Measurements from ENCODE around the gene CTPS2.

Gene CTPS2

GRCh38 chrX:16594490-16594889 is 118.0 kb downstream of the CTPS2 start:
- no peaks in the 10 kb centered on the region for H3K79me2 ChIP-seq (ENCODE audit: insufficient read depth, low read length)
- no peak overlapping the region for H2AFZ ChIP-seq (ENCODE audit: low read length)

GRCh38 chrX:16593801-16594200 is 118.7 kb downstream of the CTPS2 start:
- Histone ChIP-seq H3F3A (ENCODE audit: insufficient read depth, low read length) (no peaks in the 10 kb centered on the region), H3K36me3 (ENCODE audit: insufficient read depth, low read length) (peaks cover 42% of the 10 kb centered on the region), H4K20me1 (ENCODE audit: insufficient read depth, low read length) (no peaks in the 10 kb centered on the region), H3K4me2 (ENCODE audit: low read length) (no peak overlapping the region), H3K9me2 (ENCODE audit: low read depth, low read length) (no peaks in the 10 kb centered on the region), H3K4me1 (ENCODE audit: insufficient read depth, low read length, severe bottlenecking) (no peaks in the 10 kb centered on the region), H3K79me2 (ENCODE audit: insufficient read depth, low read length) (no peaks in the 10 kb centered on the region), H3K4me3 (ENCODE audit: low read depth, low read length, poor library complexity, severe bottlenecking) (no peak overlapping the region), H3K9ac (ENCODE audit: low read length) (no peak overlapping the region), H3K9me3 (ENCODE audit: low read length) (no peaks in the 10 kb centered on the region), H3K27me3 (ENCODE audit: insufficient read depth, low read length) (no peaks in the 10 kb centered on the region), H3K27ac (ENCODE audit: low read depth, low read length, poor library complexity, severe bottlenecking) (no peak overlapping the region), H2AFZ (ENCODE audit: low read length) (no peak overlapping the region)
- TF ChIP-seq EZH2 (IDR thresholded peaks at IDR 0.05; ENCODE audit: borderline replicate concordance, low read length) (no peak), CTCF (IDR thresholded peaks at IDR 0.05; ENCODE audit: low read length) (no peak)

More at GRCh38 chrX:16594490-16594889, 118.0 kb downstream of the CTPS2 start:
- Histone ChIP-seq H3K4me2 (ENCODE audit: low read length) (no peak overlapping the region), H3F3A (ENCODE audit: insufficient read depth, low read length) (no peaks in the 10 kb centered on the region), H3K9ac (ENCODE audit: low read length) (no peak overlapping the region), H3K27me3 (ENCODE audit: insufficient read depth, low read length) (no peaks in the 10 kb centered on the region), H4K20me1 (ENCODE audit: insufficient read depth, low read length) (no peaks in the 10 kb centered on the region), H3K9me2 (ENCODE audit: low read depth, low read length) (no peaks in the 10 kb centered on the region), H3K9me3 (ENCODE audit: low read length) (no peaks in the 10 kb centered on the region), H3K36me3 (ENCODE audit: insufficient read depth, low read length) (peaks cover 36% of the 10 kb centered on the region), H3K27ac (ENCODE audit: low read depth, low read length, poor library complexity, severe bottlenecking) (no peak overlapping the region), H3K4me1 (ENCODE audit: insufficient read depth, low read length, severe bottlenecking) (no peaks in the 10 kb centered on the region), H3K4me3 (ENCODE audit: low read depth, low read length, poor library complexity, severe bottlenecking) (no peak overlapping the region)
- TF ChIP-seq EZH2 (IDR thresholded peaks at IDR 0.05; ENCODE audit: borderline replicate concordance, low read length) = no peak
- TF ChIP-seq CTCF (IDR thresholded peaks at IDR 0.05; ENCODE audit: low read length) = no peak

GRCh38 chrX:16592194-16592770 is 120.2 kb downstream of the CTPS2 start:
- Histone ChIP-seq H3K27me3 (ENCODE audit: insufficient read depth, low read length) (no peaks in the 10 kb centered on the region), H3K4me2 (ENCODE audit: low read length) (no peak overlapping the region), H3K79me2 (ENCODE audit: insufficient read depth, low read length) (no peaks in the 10 kb centered on the region), H3K4me1 (ENCODE audit: insufficient read depth, low read length, severe bottlenecking) (no peaks in the 10 kb centered on the region), H3K36me3 (ENCODE audit: insufficient read depth, low read length) (peaks cover 52% of the 10 kb centered on the region), H3F3A (ENCODE audit: insufficient read depth, low read length) (no peaks in the 10 kb centered on the region), H4K20me1 (ENCODE audit: insufficient read depth, low read length) (no peaks in the 10 kb centered on the region), H3K9me3 (ENCODE audit: low read length) (no peaks in the 10 kb centered on the region), H3K9me2 (ENCODE audit: low read depth, low read length) (no peaks in the 10 kb centered on the region), H3K4me3 (ENCODE audit: low read depth, low read length, poor library complexity, severe bottlenecking) (no peak overlapping the region), H3K27ac (ENCODE audit: low read depth, low read length, poor library complexity, severe bottlenecking) (no peak overlapping the region), H3K9ac (ENCODE audit: low read length) (no peak overlapping the region), H2AFZ (ENCODE audit: low read length) (no peak overlapping the region)
- TF ChIP-seq CTCF (IDR thresholded peaks at IDR 0.05; ENCODE audit: low read length) = no peak
- TF ChIP-seq EZH2 (IDR thresholded peaks at IDR 0.05; ENCODE audit: borderline replicate concordance, low read length) = no peak

Data from OCI-LY1 (cell line).